Lower leg skin (tissue), 3 donors: ENCODE results near the gene ERI3.

ENCODE experiments used
- POLR2A ChIP-seq, 2 donors: fragments of 450-650 bp; IDR thresholded peaks; one replicate each; pipeline ENCODE4 v1.6.1; 2016 to 2017; ENCODE audit warnings: antibody characterized with exemption in 2 of 2, mild to moderate bottlenecking in 1 of 2, moderate library complexity in 1 of 2
- TF ChIP-seq, protein P1 (sequence below), 3 donors: fragments of 450-650 bp; IDR thresholded peaks; one replicate each; pipeline ENCODE4 v1.5.1; 2016; ENCODE audit warnings: antibody characterized with exemption in 3 of 3, mild to moderate bottlenecking in 3 of 3, moderate library complexity in 2 of 3

DNA sequence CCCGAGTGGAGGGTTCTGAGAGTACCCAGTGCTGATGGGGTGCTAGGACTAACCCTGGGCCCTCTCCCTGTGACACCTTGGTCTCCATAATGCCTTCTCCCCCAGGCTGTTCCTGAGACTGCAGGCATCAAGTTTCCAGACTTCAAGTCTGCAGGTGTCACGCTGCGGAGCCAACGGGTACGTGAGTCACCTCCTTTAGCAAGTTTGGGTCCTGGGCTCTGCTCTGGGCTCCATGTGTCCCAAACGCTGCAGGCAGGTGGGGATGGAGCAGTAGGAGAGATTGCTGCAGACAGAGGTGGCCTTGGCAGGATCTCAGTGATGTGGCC, 135.8 kb downstream of the ERI3 start:
- TF ChIP-seq, protein P1, sequence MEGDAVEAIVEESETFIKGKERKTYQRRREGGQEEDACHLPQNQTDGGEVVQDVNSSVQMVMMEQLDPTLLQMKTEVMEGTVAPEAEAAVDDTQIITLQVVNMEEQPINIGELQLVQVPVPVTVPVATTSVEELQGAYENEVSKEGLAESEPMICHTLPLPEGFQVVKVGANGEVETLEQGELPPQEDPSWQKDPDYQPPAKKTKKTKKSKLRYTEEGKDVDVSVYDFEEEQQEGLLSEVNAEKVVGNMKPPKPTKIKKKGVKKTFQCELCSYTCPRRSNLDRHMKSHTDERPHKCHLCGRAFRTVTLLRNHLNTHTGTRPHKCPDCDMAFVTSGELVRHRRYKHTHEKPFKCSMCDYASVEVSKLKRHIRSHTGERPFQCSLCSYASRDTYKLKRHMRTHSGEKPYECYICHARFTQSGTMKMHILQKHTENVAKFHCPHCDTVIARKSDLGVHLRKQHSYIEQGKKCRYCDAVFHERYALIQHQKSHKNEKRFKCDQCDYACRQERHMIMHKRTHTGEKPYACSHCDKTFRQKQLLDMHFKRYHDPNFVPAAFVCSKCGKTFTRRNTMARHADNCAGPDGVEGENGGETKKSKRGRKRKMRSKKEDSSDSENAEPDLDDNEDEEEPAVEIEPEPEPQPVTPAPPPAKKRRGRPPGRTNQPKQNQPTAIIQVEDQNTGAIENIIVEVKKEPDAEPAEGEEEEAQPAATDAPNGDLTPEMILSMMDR (IDR thresholded peaks at IDR 0.05), result no peak
- TF ChIP-seq POLR2A (IDR thresholded peaks at IDR 0.05), result no peak
